NAMALWA (cell line): Measurements from ENCODE around the gene SORBS2.
"Not testable (repeated sequence)": the region's sequence is repeated elsewhere in the genome, so short reads cannot be mapped to it uniquely, and the experiment has no call there.

Experiments used
- DNase-seq: peaks from one replicate; pipeline ENCODE4 v3.0.0-alpha.2; 2015; ENCODE audit warnings: low spot score

Gene SORBS2

DNA sequence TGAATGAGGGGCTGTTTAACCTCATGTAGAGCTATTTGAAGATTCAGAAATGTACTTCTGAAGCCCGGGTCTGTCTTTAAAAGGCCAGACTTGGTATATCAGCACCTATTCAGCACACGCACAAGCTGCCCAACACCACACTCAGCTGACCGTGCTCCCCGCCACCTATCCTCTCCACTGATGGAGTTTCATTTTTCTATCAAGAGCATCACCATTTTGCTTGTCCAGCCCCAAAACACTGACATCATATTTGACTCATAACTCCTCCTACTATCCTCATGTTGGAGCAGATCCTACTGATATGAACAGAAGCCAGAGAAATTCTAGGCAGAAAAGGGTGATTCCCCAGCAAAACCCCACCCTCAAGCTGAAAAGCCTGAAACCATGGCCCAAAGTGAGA is 100.3 kb downstream of the SORBS2 start:
- DNase-seq = no peak

DNA sequence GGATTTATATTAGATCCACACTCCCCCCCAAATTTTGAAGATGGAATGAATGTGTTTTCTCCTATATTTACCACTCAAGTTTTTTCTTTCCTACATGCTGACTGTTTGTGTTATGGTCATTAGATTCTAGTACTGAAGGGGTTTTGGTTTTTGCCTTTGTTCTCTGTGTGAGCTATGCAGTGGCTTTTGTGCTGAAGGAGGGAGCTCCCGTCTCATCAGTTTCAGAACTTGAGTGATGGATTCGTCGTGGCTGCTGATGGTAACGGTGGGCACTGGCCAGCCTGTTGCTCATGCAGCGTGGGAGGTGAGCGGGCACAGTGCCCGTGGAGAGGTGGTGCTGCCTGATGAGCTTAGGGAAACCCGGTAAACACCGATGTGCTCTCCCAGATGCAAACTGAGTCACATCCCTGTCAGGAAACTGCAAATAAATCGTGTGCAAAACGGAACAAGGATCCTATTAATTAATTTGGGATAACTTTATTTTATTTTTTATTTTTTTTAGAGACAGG is 101.5 kb downstream of the SORBS2 start:
- no peak for DNase-seq

DNA sequence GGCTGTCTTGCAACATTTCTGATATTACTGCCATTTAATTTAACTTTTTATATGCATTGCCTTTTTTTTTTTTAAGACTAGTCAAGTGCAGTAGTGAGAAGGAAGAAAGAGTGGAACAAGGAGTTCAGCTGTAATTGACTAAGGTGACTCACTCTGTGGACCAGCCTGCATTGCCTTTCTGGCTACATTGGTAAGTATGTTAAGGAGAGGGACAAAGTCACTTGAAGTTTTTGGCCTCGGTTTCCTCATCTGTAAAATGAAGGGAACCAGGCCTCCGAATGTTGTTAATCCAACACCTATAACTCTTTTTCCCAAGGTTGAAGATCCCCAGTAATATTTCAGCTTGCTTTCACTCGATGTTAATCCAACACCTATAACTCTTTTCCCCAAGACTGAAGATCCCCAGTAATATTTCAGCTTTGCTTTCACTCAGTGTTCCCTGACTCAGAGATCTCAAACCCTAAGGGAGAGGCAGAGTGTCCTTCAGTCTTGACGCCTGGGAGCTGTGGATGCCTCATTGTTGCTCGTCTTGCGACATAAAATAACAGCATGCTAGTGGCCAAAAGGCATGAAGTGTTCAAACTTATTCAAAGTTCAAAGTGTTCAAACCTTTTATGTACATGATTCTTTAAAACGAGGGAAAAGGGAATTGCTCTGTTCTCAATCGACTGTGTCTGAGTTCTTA is 102.0 kb downstream of the SORBS2 start:
- DNase-seq = no peak

DNA sequence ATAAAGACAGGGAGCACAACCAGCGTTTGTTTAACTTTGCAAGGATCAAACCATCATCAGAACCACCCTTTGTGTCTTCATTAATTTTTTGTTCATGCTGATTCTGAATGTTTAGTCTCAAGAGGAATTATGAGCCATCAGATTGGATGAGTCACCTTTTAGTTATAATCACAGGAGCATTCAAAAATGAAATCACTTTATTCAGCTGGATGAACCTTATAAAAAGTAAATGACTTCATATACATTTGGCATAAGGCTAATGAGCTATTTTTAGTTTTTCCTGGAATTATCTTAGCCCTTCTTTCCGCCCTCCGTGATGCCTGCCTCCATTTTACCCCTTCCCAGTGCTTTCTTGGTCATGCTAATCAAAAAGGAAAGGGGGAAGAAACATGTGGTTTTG is 103.6 kb downstream of the SORBS2 start:
- DNase-seq = no peak

DNA sequence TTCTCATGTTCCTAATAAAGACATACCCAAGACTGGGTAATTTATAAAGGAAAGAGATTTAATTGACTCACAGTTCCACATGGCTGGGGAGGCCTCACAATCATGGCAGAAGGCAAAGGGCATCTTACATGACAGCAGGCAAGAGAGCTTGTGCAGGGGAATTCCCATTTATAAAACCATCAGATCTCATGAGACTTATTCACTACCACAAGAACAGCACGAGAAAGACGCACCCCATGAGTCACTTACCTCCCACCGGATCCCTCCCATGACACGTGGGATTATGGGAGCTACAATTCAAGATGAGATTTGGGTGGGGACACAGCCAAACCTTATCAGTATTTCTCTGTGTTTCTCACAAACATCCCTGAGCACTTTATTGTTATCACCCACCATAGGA is 104.4 kb downstream of the SORBS2 start:
- not testable (repeated sequence) for DNase-seq

DNA sequence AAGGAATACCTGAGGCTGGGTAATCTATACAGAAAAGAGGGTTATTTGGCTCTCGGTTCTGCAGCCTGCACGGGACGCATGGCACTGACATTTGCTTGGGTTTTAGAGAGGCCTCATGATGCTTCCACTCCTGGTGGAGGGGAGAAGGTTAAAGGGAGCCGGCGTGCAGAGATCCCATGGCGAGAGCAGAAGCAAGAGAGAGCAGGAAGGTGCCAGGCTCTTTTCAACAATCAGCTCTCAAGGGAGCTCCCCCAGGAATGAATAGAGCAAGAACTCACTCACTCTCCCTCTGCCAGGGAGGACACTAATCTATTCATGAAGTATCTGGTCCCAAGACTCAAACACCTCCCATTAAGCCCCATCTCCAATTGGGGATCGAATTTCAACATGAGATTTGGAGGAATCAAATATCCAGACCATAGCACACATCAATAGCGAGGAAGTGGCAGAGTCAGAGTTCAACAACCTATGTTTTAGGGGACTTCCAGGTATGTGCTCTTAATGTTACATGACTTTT is 109.8 kb downstream of the SORBS2 start:
- DNase-seq = no peak

DNA sequence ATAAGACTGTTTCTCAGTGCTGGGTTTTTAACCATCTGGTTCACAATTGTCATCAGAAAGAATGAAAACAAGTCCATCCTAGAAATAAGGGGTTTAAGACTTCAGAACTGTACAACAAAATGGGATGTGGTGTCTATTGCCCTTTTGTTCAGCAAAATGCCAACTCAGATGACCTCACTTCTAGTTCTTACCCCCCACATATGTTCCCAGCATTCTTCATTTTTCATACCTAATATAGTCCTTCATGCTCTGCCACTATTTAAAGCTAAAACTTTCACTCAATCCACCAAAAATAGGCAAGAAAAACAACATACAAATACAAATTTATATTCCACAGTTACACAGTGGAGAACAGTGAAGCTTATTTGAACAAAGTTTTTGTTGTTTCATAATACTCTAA is 111.4 kb downstream of the SORBS2 start:
- no peak for DNase-seq

DNA sequence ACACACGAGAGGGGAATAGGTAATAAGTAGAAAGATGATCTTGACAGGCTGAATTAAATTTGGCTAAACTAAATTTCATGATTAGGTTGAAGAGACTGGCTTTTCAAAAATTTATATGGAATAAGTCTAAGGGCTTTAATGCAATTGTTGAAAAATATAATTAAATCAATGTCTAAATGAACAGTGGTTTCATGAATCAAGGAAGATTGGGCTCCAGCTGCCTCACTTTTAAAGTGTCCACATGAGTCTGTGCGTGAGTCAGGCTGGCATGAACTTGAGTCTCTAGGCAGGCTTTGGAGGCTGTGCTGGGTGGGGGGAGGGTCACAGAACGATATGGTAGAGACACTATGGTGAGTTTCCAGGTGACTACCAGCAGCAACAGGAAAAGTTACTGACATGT is 111.9 kb downstream of the SORBS2 start:
- DNase-seq = no peak

DNA sequence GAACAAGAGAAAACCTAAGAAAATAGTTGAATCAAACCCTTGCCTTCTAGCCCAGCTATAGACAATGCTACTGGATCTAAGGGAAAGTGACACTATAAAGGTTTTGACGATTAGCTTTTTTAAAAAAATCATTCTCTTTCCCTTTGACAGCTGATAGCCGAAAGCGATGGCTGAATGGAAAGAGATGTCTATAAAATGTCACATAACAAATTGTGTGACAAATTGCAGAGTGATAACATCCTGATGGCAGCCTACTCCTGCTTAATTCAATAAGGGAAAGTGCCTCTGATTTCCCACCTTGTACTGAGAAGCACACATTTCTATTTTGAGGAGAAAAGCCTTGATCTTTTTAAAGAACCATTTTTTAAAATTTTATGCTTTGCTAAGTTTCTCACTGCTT is 114.5 kb downstream of the SORBS2 start:
- DNase-seq = no peak

DNA sequence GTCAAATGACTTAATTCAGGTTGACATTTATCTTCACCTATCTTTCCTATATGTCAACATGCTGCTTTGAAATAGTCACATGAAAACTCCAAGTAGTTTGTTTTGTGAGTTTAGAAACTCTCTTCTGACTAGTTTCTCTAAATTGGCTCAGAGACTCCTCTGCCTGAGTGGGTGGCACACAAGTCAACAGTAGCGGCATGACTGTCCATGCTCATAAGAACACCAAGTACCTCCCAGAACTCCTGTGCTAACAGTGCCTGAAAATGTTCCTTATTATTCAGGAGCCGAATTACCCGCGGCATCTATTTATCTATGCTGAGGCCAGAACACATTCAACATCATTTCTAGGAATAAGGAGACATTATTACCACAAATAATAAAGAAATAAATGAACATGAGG is 116.3 kb downstream of the SORBS2 start:
- DNase-seq = no peak

DNA sequence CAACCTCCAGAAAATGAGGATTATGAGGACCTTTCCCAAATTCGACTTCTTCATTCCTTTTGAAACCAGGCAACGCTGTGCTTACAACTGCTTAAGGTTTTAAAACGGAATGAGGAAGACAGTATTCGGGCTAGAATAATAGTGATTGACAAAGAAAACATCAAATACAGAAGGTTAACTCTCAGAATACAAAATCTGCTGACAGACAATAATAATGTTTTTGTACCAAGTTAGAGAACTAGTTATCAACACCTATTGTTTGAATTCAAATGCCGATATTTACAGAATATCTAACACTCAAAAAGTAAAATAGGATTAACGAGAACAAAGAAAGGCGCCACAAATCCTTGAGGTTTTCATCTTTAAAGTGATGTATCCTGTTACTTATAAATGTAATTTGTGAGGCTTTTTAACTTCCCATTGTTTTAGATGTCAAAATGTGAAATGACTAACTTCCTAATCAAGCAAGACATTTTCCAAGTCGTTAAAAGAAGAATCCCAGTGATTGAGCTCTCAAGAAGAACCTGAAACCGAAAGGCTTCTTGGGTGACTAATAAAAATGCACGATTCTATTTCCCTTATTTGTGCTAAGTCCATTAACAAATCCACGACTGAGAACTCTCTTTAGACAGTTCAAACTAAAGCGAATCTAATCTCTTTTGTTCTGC is 118.3 kb downstream of the SORBS2 start:
- DNase-seq = no peak

DNA sequence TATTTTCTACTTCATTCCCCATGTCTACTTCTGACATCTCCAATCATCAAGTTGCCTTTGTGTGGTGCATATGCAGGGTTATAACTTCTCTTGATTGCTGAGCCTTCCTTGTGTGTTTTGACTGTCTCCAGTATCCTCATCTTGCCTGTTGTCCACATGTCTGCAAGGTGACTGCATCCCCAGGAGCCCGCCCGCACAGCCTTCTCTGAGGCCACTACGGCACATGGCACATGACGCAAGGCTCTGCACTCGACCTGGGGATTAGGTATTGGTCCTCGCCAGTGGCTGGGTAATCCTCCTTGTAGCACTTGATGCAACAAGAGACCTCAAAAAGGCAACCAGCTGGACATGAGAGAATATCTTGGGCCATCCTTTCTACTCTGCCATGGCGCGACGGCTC is 122.6 kb downstream of the SORBS2 start:
- DNase-seq = no peak

DNA sequence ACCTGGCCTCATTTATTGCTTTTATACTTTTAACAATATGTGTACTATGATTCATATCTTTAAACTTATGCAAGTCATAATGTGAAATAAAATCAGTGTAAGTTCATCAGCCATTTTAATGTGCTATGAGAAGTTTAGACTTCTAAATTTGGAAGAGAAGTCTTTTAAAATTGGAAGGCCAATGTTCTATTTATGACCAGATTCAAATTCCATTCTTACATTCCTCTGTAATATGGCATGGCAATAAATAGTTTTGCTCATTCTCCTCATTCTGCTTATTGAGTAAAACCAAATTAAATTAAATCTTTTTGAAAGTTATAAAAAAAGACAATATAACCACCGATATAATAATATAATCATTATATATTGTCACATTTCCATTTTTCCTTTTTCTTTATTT is 126.2 kb downstream of the SORBS2 start:
- DNase-seq = no peak

DNA sequence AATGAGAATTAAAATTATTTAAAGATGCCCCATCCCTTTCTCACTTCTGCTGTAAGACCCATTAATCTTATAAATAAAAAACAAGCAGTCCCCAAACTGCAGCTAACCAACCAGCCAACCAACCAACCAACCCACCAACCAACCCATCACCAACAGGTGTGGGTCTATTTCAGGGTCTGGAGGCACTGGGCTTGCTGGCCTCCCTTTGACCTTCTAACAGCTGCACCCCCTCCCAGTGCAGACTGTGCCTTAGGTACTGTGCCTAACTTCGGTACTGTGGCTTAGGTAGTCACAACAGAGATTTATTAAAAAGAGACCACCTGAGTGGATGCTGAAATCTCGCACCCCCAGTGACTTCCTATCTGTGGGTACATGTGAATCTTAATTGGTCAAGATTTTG is 128.1 kb downstream of the SORBS2 start:
- DNase-seq = no peak

DNA sequence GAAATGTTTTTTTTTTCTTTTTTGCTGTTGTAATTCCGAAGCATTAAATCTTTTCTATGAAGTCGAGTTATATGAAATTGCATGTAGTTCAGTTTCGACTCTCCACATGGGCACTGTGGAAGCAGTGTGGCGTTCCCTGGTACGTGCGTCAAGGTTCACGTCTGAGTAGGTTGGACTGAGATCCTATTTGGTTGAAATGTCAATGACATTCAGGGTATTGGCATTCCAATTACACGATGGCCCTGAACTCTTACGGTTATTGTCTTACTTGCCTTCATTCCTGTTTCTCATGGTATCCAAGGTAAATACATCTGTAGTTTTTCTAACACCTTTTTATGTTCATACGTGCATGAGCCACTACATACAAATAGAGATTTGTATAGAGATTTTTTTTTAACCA is 128.8 kb downstream of the SORBS2 start:
- no peak for DNase-seq

DNA sequence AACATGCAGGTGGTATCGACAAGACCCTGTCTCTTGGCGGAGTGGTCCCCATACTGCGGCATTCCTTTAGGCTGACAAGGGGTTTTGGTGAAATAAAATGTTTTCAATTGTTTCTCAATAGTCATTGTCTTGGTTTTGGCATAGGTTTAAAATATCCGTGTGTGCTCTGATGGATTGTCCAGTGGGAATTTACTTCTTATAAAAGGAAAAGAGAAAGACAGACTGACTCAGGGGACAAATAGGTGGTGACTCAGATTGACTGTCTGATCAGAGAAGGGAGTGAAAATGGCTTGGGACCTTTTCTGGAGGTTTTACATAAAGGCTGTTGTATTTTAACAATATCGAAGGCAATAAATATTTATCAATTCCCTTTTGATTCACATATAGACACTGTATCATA is 129.8 kb downstream of the SORBS2 start:
- no peak for DNase-seq

DNA sequence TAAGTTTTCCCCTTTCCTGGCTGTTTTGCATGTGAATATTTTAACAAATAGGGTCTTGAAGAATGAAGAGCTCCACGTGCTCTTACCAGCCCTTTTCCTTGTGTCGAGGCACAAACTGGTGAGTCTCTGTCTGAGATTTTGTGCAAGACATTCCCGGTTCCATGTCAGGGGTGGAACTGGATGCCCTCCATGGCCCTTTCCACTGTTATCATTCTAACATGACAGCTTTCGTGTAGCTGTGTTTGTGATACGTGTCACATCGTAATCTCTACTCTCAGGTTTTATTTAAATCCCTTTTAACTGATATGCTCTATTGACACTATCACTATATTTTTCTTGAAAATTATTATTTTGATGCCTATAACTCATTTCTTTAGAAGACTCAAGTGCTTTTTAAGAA is 130.4 kb downstream of the SORBS2 start:
- no peak for DNase-seq

DNA sequence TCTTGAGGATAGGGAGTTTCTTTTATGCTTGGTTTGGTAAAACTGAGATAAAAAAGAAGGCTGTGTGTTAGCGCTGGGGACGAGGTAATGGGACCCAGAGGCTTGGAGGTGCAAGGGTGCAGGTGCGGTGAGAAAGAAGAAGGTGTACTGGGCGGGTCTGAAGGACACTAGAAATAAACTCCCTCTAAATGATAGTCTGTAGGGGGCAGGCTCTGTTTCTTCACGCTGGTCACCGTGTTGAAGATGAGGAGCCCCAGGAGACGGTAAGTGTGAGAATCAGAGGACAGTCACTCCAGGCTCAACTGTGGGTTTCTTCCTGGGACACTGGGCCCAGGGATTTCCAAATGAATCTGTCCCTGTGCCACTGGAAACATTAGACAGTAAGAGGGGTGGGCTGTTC is 131.4 kb downstream of the SORBS2 start:
- DNase-seq = no peak

DNA sequence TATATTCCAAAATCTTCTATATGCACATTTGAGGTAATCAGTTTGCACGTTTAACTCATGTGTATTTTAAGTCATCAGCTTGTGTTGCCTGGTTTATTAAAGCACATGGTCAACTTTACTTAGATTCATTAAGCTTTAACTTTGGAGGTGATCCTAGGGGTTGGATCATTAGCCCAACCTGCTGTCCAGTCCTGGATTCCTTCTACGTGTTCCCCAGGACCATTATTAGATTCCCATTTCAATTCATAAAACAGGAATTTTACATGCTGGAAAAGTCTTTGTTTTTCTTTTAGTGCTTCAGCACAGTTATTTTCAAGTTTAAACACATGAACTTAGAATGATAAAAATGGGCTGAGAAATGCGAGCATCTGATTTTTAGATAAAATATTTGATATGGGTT is 132.5 kb downstream of the SORBS2 start:
- no peak for DNase-seq

DNA sequence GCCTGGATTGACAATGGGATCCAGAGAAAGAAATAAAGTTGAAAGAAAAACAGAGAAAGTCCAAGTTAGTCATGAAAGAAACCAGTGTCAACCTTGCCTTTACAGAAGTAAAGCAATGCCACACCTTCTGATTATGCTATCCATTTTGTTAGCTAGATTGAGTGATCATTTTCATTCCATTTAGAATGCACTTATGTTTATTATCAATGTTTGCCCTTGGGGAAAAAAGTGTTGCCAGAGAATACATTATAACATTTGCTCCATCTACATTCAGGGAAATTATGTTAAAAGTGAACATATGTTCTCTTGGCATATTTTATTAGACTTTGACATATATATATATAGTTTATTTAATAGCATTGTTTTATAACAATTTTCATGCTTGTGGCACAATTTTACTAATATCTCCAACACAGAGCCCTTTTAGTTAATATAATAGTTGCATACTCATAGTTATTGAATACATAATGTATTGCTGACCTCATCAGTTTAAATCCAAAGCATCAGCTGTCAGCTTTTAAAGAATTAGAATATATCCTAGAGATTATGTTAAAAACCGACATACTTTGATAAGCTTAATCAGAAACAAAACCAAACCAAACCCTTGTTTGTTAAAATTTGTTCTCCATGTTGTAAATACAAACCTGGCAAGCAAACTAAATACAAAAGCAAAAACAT is 134.2 kb downstream of the SORBS2 start:
- DNase-seq = no peak

DNA sequence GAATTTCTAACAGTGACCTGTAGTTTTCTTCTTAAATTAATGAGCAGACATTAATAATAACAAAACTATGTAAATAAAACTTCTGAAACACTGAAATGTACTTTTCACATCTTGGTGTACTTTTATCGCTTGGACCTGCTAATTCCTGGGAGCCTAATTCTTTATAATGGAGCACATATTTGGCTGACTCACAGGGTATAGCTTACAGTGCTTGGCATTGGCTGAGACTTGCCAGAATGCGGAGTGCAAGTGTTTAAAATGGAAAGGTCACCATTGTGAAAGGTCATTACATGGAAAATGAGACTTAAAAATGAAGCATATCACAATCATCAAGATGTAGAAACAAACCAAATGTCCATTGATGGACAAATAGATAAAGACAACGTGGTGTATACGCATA is 139.4 kb downstream of the SORBS2 start:
- DNase-seq = no peak

DNA sequence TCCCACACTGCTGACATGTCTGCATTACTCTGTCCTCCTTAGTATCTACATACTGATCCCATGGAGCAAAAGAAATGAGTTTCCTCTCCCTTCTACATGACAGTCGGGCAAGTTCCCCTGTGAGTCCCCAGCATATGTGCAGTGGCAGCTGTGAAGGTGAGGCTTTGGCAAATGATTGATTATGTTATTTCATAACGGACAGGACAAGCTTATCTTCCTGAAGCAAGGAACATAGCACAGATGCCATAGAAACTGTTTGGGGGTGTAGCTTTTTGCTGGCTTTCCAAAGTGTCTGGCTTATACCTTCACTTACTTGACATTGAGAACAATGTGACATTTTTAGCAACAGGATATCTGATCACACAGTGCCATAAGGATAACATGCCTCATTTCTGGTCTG is 139.8 kb downstream of the SORBS2 start:
- no peak for DNase-seq

DNA sequence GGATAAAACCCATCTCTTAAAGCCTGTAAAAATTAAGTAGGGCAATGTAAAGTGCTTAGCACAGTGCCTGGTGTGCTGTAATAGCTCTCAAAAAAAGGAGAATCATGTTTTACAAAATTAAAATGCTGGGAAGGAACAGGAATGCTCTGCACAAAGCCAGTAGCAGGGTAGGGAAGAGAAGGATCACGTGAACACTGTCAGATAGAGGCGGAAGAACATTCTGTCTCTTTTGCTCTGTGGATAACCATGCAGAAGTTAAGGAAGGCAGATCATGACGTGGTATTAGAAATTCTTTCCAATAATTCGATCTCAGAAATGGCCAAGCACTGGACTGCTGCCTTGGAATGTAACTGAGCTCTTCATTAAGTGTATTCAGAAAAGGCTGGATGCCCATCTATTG is 140.5 kb downstream of the SORBS2 start:
- no peak for DNase-seq
